GM10266 (cell line): Measurements from ENCODE around the gene RDH11.

ENCODE experiments used
- DNase-seq: peaks from one replicate; pipeline ENCODE4 v3.0.0; 2012; ENCODE audit errors: extremely low spot score
- TF ChIP-seq, protein P1 (sequence below): IDR thresholded peaks from 2 replicates; pipeline ENCODE4 v1.5.1; 2012; ENCODE audit warnings: mild to moderate bottlenecking, low read depth; ENCODE audit not compliant: control insufficient read depth, insufficient read depth; ENCODE audit errors: missing control alignments

RDH11 gene, protein sequence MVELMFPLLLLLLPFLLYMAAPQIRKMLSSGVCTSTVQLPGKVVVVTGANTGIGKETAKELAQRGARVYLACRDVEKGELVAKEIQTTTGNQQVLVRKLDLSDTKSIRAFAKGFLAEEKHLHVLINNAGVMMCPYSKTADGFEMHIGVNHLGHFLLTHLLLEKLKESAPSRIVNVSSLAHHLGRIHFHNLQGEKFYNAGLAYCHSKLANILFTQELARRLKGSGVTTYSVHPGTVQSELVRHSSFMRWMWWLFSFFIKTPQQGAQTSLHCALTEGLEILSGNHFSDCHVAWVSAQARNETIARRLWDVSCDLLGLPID

DNA sequence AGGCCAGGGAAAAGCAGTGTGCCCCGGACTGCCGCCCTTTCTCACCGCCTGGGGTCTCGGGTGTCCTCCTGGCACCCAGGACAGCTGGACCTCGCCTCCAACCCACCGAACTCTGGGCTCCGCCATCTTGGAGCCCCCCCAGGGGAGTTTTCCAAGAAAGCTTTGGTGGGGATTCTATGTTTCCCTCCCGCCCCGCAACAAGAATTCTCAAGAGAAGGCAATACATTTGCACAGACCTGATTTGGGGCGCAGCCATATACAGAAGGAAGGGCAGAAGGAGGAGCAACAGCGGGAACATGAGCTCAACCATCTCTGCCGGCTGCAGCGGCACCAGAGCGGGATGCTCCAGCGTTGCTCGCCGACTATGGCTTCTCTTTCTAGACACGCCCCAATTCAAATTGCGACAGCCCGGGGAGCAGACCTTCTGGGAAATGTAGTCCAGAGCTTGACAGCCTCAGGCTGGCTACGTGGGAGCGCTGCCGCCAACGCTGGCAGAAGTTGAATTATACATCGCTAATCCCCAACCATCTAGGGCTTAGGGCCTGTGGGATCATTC, at the start of gene RDH11:
TSS of gene RDH11 (minus strand) at position 371 of the 556 bp plus-strand sequence. CDS start at position 310, 61 bp downstream.
- TF ChIP-seq, protein P1, sequence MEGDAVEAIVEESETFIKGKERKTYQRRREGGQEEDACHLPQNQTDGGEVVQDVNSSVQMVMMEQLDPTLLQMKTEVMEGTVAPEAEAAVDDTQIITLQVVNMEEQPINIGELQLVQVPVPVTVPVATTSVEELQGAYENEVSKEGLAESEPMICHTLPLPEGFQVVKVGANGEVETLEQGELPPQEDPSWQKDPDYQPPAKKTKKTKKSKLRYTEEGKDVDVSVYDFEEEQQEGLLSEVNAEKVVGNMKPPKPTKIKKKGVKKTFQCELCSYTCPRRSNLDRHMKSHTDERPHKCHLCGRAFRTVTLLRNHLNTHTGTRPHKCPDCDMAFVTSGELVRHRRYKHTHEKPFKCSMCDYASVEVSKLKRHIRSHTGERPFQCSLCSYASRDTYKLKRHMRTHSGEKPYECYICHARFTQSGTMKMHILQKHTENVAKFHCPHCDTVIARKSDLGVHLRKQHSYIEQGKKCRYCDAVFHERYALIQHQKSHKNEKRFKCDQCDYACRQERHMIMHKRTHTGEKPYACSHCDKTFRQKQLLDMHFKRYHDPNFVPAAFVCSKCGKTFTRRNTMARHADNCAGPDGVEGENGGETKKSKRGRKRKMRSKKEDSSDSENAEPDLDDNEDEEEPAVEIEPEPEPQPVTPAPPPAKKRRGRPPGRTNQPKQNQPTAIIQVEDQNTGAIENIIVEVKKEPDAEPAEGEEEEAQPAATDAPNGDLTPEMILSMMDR = no peak
- peak; percentile 77 for DNase-seq

DNA sequence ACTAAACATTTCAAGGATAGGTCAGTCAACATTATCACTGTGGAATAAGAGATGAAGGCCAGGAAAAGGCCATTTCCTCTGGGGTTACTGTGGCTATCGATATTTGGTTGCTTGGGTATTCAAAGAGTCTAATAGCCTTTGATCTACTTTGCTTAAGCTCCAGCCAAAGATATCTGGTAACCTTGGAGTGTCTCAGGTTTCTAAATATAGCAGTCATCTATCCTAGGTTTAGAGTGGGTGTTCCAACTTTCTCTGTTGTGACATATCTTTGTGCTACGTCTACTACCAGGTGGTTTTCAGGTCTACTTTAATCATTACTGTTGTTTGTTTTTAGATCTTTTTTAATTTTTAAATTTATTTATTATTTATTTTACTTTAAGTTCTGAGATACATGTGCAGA, 48.5 kb upstream of the RDH11 start:
- no peak for DNase-seq
- TF ChIP-seq, protein P1 = no peak

DNA sequence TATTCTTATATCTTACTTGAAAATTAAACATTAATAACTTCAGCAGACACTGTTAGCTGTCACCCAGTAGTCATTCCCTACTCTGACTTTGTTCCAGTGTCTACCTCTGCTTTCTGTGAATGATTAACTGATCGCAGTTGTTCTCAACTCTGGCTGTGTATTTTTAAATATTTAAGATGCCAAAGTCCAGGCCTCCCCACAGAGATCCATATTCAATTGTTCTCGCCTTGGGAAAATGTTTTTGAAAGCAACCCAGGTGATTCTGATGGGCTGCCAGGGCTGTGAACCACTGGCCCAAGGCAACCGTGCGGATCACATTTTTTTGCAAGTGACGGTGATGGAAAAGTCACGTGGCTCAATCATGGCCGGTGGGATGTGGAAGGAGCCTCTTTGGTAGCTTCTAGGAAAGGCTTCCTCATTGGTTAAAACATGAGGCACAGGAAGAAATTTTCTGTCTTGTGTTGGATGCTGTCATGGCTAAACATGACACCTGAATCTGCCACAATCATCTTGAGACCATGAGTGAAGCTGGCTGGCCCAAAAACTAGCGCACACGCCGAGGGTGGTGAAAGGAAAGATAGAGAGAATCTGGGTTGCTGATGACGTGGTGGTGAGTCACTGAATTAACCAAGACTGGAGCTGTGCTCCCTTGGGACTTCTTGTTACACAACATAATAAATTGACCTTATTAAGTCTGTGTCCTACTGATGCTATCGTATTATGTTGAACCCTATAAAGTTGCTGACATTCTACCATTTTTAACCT, 43.4 kb upstream of the RDH11 start:
- DNase-seq = no peak
- TF ChIP-seq, protein P1 = no peak

DNA sequence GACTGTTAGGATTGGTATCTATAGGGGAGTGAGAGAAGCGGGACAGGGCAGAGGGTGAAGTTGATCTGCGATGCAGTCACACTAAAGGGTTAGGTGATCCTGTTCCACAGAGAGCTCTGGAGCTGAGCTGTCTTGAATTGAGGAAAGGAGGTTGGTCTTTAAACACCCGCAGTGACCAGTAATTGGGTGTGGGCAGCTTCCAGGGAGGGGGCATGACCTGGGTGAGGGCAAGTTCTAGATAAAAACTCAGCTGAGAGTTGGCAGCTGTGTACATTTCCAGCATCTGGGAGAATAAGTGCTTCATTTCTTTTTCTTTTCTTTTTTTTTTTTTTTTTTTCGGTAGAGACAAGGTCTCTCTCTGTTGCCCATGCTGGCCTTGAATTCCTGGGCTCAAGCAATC, 41.2 kb upstream of the RDH11 start:
- TF ChIP-seq, protein P1 = no peak
- no peak for DNase-seq

DNA sequence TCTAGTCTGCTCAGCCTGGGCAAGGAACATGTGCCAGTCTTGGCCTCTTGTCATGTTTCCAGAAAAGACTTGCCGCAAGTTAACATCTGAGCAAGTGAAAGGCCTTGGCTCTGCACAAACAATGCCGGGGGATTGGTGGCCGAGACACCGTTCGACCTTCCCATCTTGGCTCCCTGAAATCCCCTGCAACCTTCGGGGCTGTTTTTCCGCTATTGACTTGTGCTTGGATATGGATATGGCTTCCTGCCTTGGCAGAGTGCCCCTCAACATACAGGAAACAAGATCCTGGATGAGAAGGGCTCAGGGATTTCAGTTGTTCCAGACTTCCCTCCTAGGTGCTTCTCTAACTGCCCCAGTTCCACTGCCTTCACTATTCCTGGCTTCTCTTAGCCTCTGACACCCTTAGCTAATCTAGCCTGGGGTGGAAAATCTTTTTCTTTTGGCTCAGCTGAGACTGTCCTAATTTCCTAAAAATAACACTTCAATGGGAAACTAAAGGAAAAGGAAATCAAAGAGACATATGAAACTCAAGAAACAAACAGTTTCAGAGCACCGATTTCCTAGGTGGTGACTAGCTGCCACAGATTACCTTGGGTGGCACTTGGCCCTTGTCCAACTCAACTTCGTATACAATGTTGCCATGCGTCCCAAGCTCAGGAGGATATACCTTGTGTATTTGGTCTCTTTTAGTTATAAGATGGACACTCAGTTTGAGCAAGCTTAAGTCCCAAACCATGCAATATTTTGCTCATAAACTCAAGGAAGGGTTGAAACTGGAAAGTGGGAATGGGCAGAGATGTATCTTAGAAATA, 40.0 kb upstream of the RDH11 start:
- no peak for DNase-seq
- TF ChIP-seq, protein P1 = no peak

DNA sequence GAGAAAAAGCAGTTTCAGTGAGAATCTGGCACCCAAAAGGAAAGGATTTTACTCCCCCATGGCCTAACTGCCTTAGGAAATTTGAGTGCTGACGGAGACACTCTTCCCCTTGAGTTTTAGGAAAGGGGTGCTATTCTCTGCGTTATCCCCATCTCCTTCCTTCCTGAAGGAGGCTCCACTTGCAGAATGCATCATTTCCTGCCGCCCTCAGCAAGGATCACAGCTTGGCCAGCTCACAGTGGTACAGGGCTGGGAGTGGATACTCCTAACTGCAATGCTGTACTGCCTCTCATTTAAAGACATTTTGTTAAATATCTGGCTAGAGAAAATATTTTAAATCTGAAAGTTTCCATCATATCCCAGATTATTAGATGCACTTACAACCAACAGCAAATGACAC, 39.1 kb upstream of the RDH11 start:
- DNase-seq = no peak

More for the DNA sequence above, 39.1 kb upstream of the RDH11 start:
- TF ChIP-seq, protein P1 = no peak
